NCI-H524 (cell line): ENCODE data around the gene DIS3L2.
"Not testable (repeated sequence)": the region's sequence is repeated elsewhere in the genome, so short reads cannot be mapped to it uniquely, and the experiment has no call there.

ENCODE experiments used
- DNase-seq, 2 experiments: peaks; one replicate each; lab custom pipeline; 2025; lab: John Stamatoyannopoulos, UW

The DIS3L2 gene

GRCh38 chr2:232295971-232296370 is 334.5 kb downstream of the DIS3L2 start:
- no peak for DNase-seq

GRCh38 chr2:232296776-232297525 is 335.4 kb downstream of the DIS3L2 start:
- no peak for DNase-seq

- no peak for DNase-seq
These were observed 337.6 kb downstream of the DIS3L2 start for GRCh38 chr2:232299084-232299483.

GRCh38 chr2:232299927-232300674 is 338.6 kb downstream of the DIS3L2 start:
- DNase-seq = no peak

GRCh38 chr2:232300894-232301387 is 339.4 kb downstream of the DIS3L2 start:
- no peak for DNase-seq

- DNase-seq = no peak
These were observed 342.7 kb downstream of the DIS3L2 start for GRCh38 chr2:232304236-232304635.

- DNase-seq = no peak
These were observed 345.3 kb downstream of the DIS3L2 start for GRCh38 chr2:232306741-232307305.

- no peak for DNase-seq
These were observed 346.3 kb downstream of the DIS3L2 start for GRCh38 chr2:232307854-232308253.

- DNase-seq = no peak
These were observed 347.5 kb downstream of the DIS3L2 start for GRCh38 chr2:232308986-232309385.

GRCh38 chr2:232309592-232309991 is 348.1 kb downstream of the DIS3L2 start:
- no peak for DNase-seq

GRCh38 chr2:232310121-232310520 is 348.6 kb downstream of the DIS3L2 start:
- DNase-seq = no peak

GRCh38 chr2:232310696-232311095 is 349.2 kb downstream of the DIS3L2 start:
- no peak for DNase-seq

- not testable (repeated sequence) for DNase-seq
These were observed 352.1 kb downstream of the DIS3L2 start for GRCh38 chr2:232313645-232314044.

GRCh38 chr2:232315049-232315922 is 353.8 kb downstream of the DIS3L2 start:
- no peak for DNase-seq

GRCh38 chr2:232315923-232316299 is 354.4 kb downstream of the DIS3L2 start:
- DNase-seq = no peak

GRCh38 chr2:232316461-232317330 is 355.2 kb downstream of the DIS3L2 start:
- DNase-seq = no peak

GRCh38 chr2:232318169-232318855 is 356.8 kb downstream of the DIS3L2 start:
- DNase-seq = no peak

- no peak for DNase-seq
These were observed 357.7 kb downstream of the DIS3L2 start for GRCh38 chr2:232319067-232319802.

- no peak for DNase-seq
These were observed 358.4 kb downstream of the DIS3L2 start for GRCh38 chr2:232319803-232320442.
